ENCODE results near the gene ZNF740.

GRCh38 chr12:53232646-53233461 lies 52.3 kb downstream of the ZNF740 start:
- TF ChIP-seq MXI1 (IDR thresholded peaks at IDR 0.05; ENCODE audit: borderline replicate concordance, low read depth, low read length) (no peak), CEBPB (IDR thresholded peaks at IDR 0.05; ENCODE audit: low read depth, low read length) (no peak), CTCF (conservative IDR thresholded peaks at IDR 0.05; ENCODE audit: low read depth, low read length) (no peak), POLR2A (IDR thresholded peaks at IDR 0.05; ENCODE audit: low read depth, low read length) (no peak), BHLHE40 (IDR thresholded peaks at IDR 0.05; ENCODE audit: low read depth, low read length) (no peak), SMC3 (IDR thresholded peaks at IDR 0.05; ENCODE audit: low read depth, low read length) (no peak), FOS (IDR thresholded peaks at IDR 0.05; ENCODE audit: low read depth, low read length) (no peak)
